ENCODE measurements around the gene SBF1.
"Not testable (repeated sequence)": the region's sequence is repeated elsewhere in the genome, so short reads cannot be mapped to it uniquely, and the experiment has no call there.

SBF1 gene

DNA sequence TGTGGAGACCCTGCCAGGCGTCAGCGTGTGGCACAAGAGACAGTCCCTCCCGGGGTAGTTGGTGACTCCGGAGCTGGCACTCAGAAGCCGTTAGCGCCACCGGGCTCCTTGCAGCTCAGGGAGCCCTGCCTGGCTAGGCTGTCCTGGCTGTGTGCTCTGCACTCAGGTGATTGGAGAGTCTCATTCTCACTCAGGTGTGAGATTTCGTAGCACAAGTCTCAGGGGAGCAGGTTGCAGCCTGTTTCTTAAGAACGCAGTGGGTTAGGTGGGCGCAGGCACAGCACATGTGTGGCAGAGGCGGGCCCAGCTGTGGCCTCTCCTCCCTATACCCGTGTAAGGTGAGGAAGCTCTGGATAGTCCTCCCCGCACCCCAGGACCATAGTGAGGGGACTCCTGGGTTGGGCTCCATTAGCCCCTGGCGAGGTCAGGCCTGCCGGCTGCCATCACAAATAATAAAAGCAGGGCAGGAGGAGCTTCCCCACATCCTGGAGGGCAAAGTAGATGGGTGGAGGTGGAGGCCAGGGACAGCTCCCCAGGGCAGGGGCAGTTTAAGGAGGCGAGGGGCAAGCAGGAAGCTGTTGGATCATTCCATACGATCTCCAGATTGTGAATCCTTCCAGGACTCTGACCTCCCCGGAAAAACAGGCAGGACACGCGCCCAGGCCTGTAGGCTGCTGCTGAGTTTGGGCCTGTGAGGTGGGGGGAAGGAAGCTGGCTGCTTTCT is 39.4 kb downstream of the SBF1 start:
- no peak for TF ChIP-seq CTCF (IDR thresholded peaks at IDR 0.05; ENCODE audit: extremely low read depth, missing control alignments)
- no peak for DNase-seq (ENCODE audit: low spot score)

- DNase-seq (ENCODE audit: low spot score): no peak
- TF ChIP-seq CTCF (IDR thresholded peaks at IDR 0.05; ENCODE audit: extremely low read depth, missing control alignments): no peak
Measured at GRCh38 chr22:50434849-50435248, 40.0 kb downstream of the SBF1 start.

- not testable (repeated sequence) for DNase-seq (ENCODE audit: low spot score)
Measured at GRCh38 chr22:50432877-50433510, 41.8 kb downstream of the SBF1 start.

GRCh38 chr22:50432131-50432876 is 42.5 kb downstream of the SBF1 start:
- TF ChIP-seq CTCF (IDR thresholded peaks at IDR 0.05; ENCODE audit: extremely low read depth, missing control alignments): no peak
- DNase-seq (ENCODE audit: low spot score): no peak

GRCh38 chr22:50425179-50425916 is 49.5 kb downstream of the SBF1 start:
- no peak for DNase-seq (ENCODE audit: low spot score)
- no peak for TF ChIP-seq CTCF (IDR thresholded peaks at IDR 0.05; ENCODE audit: extremely low read depth, missing control alignments)

DNA sequence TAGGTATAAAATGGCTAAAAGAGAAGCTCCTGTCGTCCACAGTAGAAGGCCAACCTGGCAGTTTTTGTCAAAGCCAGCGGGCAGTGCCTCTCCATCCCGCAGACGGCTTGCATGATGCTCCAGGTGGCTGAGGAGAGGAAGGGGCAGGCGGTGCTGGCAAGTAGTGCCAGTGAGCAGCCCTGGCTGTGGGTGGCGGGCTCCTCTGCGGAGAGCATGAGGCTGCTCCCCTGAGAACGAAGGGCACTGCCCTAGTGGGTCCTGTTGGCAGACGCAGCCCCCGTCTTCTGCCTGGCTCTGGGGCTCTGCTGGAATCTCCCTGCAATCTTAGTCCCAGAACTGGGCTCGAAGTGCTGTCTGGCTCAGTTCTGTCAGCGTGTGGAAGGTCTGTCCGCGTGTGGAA is 50.9 kb downstream of the SBF1 start:
- no peak for DNase-seq (ENCODE audit: low spot score)
- TF ChIP-seq CTCF (IDR thresholded peaks at IDR 0.05; ENCODE audit: extremely low read depth, missing control alignments): no peak

- TF ChIP-seq CTCF (IDR thresholded peaks at IDR 0.05; ENCODE audit: extremely low read depth, missing control alignments): no peak
- no peak for DNase-seq (ENCODE audit: low spot score)
Measured at GRCh38 chr22:50422961-50423815, 51.6 kb downstream of the SBF1 start.

Measured in GM20000 (cell line).